GM19328 (cell line): ENCODE results near the gene RALGPS2.

ENCODE experiments used
- ATAC-seq: cut with Tn5 transposase; IDR thresholded peaks from one replicate; pipeline ENCODE4 v1.9.1; 2021; ENCODE audit warnings: mild to moderate bottlenecking, moderate library complexity; ENCODE audit not compliant: unreplicated experiment

Gene RALGPS2

GRCh38 chr1:178960482-178961240, 235.6 kb downstream of the RALGPS2 start:
- ATAC-seq: no peak

GRCh38 chr1:178961331-178961730, 236.3 kb downstream of the RALGPS2 start:
- no peak for ATAC-seq

GRCh38 chr1:178961868-178962267, 236.8 kb downstream of the RALGPS2 start:
- no peak for ATAC-seq

- ATAC-seq: no peak
Observed at GRCh38 chr1:178962853-178963711, 238.0 kb downstream of the RALGPS2 start.

GRCh38 chr1:178964469-178965330, 239.7 kb downstream of the RALGPS2 start:
- no peak for ATAC-seq

- ATAC-seq: no peak
Observed at GRCh38 chr1:178966312-178966711, 241.3 kb downstream of the RALGPS2 start.

DNA sequence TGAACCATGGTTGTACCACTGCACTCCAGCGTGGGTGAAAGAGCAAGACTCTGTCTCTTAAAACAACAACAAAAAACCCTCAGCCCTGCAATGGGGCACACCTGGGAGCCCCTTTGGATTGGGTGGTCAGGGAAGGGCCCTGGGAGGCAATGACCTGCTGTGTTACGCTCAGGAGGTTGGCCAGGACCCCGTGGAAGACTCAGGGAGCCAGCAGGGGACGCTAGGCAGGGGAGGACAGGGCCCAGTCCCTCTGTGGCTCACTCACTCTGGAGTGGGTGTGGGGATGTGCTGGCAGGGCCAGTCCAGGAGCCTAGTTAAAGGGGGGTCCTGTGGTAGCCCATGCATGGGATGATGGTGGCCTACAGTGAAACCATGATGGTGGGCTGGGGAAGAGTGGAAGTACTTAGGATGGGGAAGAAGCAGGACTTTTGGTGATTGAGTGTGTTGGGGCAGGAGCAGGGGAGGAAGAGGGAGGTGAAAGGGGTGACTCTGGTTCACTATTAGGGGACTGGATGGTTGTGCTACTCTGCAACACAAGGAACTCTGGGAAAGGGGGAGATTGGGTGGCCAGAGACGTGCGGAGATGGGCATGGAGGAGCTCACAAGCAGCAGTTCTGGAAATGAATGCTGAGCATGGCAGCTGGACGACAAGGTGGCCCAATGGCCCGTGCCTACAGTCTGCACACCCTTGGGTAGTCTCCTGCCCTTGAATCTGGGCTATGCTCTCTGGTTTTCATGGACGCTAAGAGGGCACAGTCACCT, 244.4 kb downstream of the RALGPS2 start:
- ATAC-seq: no peak

DNA sequence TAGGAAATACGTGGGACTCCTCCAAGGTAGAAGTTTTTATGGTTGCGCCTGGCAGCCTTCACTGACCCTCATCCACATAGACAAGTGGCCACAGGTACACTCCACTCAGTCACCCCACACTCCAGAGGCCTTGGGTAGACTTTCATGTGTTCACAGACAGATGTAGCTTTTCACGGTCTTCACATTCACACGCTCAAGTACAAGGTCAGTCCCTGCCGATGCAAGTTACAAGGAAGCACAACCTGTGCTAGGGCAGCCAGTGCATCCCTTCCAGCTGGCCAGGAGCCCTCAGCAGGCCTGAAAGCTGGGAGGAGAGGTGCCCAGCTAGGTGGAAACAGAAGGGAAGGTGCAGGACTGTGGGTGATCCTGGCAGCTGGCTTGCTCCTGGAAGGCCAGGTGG, 245.1 kb downstream of the RALGPS2 start:
- no peak for ATAC-seq
